Subcutaneous abdominal adipose tissue (tissue), 5 donors: ENCODE results near the gene TADA2B.
"Not testable (repeated sequence)": the region's sequence is repeated elsewhere in the genome, so short reads cannot be mapped to it uniquely, and the experiment has no call there.

Source experiments
- H3K27ac ChIP-seq: one replicate; pipeline ENCODE4 v1.7.0; 2013; ENCODE audit warnings: low read depth, mild to moderate bottlenecking, inconsistent platforms, low read length, moderate library complexity
- H3K27me3 ChIP-seq, 5 donors: one replicate each; pipeline ENCODE4 v1.7.0; 2013; ENCODE audit warnings: low read length in 5 of 5, inconsistent platforms in 1 of 5; ENCODE audit not compliant: control insufficient read depth in 5 of 5, insufficient read depth in 4 of 5
- H3K36me3 ChIP-seq, 5 donors: one replicate each; pipeline ENCODE4 v1.7.0; 2013; ENCODE audit warnings: low read length in 5 of 5; ENCODE audit not compliant: control insufficient read depth in 5 of 5, insufficient read depth in 5 of 5
- H3K4me1 ChIP-seq, 5 donors: one replicate each; pipeline ENCODE4 v1.7.0; 2013; ENCODE audit warnings: low read length in 5 of 5, mild to moderate bottlenecking in 3 of 5, moderate library complexity in 1 of 5; ENCODE audit not compliant: control insufficient read depth in 5 of 5, insufficient read depth in 5 of 5
- H3K4me3 ChIP-seq, 5 donors: one replicate each; pipeline ENCODE4 v1.7.0; 2013; ENCODE audit warnings: low read length in 5 of 5, low read depth in 1 of 5
- H3K9ac ChIP-seq, 5 donors: one replicate each; pipeline ENCODE4 v1.7.0; 2013; ENCODE audit warnings: low read length in 5 of 5, mild to moderate bottlenecking in 4 of 5, moderate library complexity in 3 of 5
- H3K9me3 ChIP-seq, 5 donors: one replicate each; pipeline ENCODE4 v1.7.0; 2013; ENCODE audit warnings: low read length in 5 of 5; ENCODE audit not compliant: control insufficient read depth in 5 of 5
- donor health status: healthy.
- donor health status: healthy.
- donor health status: healthy.
- donor health status: healthy.
- donor health status: healthy.

Gene TADA2B

DNA sequence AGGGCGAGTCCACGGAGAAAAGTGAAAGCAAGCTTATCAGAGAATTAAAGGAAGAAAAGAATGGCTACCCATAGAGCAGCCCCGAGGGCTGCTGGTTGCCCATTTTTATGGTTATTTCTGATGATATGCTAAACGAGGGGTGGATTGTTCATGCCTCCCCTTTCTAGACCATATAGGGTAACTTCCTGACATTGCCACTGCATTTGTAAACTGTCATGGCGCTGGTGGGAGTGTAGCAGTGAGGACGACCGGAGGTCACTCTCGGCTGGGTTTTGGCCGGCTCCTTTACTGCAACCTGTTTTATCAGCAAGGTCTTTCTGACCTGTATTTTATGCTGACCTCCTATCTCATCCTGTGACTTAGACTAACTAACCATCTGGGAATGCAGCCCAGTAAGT, 41.4 kb downstream of the TADA2B start:
- H3K36me3 ChIP-seq, H3K27ac ChIP-seq, H3K4me1 ChIP-seq, H3K9me3 ChIP-seq, H3K9ac ChIP-seq: not testable (repeated sequence)
- Histone ChIP-seq H3K27me3 (peaks cover 2 to 18% (median 11%) of the 10 kb centered on the region in 5 donors), H3K4me3 (peak overlapping the region in 3 of 5 donors; percentile 4 to 42 (median 28))

DNA sequence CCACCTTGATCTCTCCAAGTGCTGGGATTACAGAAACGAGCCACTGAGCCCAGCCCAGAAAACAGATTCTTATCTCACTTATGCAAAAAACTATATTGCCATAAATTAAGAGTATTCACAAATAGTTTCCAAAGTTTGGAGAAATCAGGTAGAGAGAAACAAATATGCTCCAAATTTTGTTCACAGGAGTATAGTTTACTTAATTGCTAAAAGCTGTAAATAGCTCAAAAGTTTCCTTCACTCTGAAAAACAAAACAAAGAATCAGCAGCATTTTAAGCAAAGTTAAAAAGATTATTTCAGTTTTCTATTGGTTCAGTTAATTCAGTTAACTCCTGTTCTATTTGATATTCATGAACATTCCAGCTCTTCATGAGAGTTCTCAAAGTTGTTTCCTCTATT, 43.2 kb downstream of the TADA2B start:
- Histone ChIP-seq H3K9ac (no peak overlapping the region), H3K27me3 (peaks cover 2 to 18% (median 11%) of the 10 kb centered on the region in 5 donors), H3K9me3 (peaks cover 0 to 4% (median 0%) of the 10 kb centered on the region in 5 donors), H3K27ac (no peak overlapping the region), H3K36me3 (no peaks in the 10 kb centered on the region), H3K4me1 (no peaks in the 10 kb centered on the region), H3K4me3 (no peak overlapping the region)

DNA sequence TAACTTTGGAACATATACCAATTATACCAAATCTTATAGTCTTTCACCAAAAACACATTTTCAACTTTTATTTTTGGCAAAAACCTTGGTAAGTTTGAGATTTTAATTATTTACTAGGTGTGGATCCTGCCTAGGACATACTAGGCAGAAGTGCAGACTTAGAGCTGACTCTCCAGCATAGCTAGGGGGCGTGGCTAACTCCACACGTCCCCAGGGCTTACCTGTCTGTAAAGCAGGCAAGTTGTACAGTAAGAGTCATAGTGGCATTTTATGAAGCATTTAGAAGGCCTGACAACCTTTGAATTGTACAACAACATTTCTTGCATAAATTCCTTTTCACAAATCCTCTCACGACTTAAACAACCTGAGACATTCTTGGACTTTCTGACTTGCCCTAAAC, 43.9 kb downstream of the TADA2B start:
- peaks cover 0 to 4% (median 0%) of the 10 kb centered on the region in 5 donors for H3K9me3 ChIP-seq
- H3K27me3 ChIP-seq = peaks cover 2 to 18% (median 11%) of the 10 kb centered on the region in 5 donors
- H3K36me3 ChIP-seq = no peaks in the 10 kb centered on the region
- H3K9ac ChIP-seq = no peak overlapping the region
- no peak overlapping the region for H3K27ac ChIP-seq
- H3K4me1 ChIP-seq = no peaks in the 10 kb centered on the region
- no peak overlapping the region for H3K4me3 ChIP-seq

DNA sequence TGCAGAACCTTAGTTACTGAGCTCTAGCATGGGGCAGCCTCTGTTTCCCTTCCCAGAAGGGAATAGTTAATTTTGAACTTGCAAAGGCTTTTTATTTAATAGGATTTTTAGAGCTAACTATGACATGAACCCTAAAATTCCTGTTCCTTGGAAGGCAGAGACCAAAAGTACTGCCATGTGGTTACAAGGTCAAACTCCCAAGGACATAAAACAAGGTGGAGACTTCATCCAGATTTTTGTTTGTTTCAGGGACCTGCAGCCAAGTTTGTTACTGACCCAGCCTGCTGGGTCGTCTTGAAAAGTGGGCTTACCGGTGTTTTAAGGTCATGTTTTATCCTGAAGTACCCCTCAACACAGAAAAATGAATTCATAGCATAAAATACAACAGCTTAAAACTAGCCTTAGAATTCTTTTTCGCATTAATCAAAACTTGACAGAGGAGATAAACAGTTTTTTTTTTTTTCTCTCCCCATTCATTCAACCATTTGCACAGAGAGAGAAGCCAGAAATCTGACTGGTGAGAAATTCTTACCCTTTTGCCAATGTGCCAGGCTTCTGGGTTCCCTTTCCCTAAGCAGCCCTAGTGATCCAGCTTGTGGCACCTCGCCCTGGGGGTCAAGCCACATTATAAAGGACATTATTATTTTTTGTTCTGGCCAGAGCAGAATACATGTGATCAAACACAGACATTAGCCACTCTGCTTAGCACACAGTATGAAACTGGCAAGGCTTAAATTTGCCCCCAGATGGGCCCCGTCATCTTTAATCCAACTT, 46.2 kb downstream of the TADA2B start:
- H3K9ac ChIP-seq = no peak overlapping the region
- no peaks in the 10 kb centered on the region for H3K4me1 ChIP-seq
- peaks cover 0 to 6% (median 2%) of the 10 kb centered on the region in 5 donors for H3K27me3 ChIP-seq
- H3K4me3 ChIP-seq = no peak overlapping the region
- no peak overlapping the region for H3K27ac ChIP-seq
- H3K9me3 ChIP-seq = peaks cover 0 to 4% (median 0%) of the 10 kb centered on the region in 5 donors
- H3K36me3 ChIP-seq = no peaks in the 10 kb centered on the region

DNA sequence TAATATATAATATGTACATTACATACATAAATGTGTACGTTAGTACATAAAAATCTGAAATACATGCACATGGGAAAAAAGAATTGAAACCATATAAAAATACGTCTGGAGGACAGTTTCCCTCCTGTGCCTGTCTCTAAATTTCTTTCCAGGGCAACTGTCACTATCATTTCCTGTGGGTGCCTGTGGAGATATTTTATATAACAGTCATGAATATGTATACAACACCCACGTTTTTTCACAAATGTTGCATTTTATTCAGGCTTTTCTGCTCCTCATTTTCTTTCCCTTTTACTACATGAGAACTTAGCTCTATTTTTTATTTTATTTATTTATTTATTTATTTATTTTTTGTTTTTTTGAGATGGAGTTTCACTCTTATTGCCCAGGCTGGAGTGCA, 48.9 kb downstream of the TADA2B start:
- Histone ChIP-seq H3K9ac (no peak overlapping the region), H3K27me3 (peaks cover 0 to 5% (median 0%) of the 10 kb centered on the region in 5 donors), H3K27ac (no peak overlapping the region), H3K4me1 (no peaks in the 10 kb centered on the region), H3K4me3 (no peak overlapping the region), H3K9me3 (peaks cover 0 to 2% (median 0%) of the 10 kb centered on the region in 5 donors), H3K36me3 (no peaks in the 10 kb centered on the region)

DNA sequence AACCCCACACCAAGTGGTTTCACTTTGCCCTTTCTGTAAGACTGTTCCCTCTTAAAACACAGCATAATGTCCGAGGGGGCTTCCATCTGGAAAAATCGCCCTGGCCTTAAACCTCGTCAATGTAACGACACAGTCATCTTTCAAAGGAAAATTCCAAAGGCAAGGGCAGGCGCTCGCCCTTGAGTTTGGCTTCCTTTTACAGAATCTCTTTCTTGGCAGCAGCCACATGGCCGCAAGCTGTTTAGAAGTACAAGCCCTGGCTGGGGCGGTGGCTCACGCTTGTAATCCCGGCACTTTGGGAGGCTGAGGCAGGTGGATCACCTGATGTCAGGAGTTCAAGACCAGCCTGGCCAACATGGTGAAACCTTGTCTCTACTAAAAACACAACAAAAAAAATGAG, 51.7 kb downstream of the TADA2B start:
- H3K27me3 ChIP-seq = peaks cover 0 to 5% (median 0%) of the 10 kb centered on the region in 5 donors
- H3K36me3 ChIP-seq = no peaks in the 10 kb centered on the region
- no peak overlapping the region for H3K4me3 ChIP-seq
- no peak overlapping the region for H3K27ac ChIP-seq
- H3K9me3 ChIP-seq = no peaks in the 10 kb centered on the region
- H3K4me1 ChIP-seq = no peaks in the 10 kb centered on the region
- no peak overlapping the region for H3K9ac ChIP-seq

DNA sequence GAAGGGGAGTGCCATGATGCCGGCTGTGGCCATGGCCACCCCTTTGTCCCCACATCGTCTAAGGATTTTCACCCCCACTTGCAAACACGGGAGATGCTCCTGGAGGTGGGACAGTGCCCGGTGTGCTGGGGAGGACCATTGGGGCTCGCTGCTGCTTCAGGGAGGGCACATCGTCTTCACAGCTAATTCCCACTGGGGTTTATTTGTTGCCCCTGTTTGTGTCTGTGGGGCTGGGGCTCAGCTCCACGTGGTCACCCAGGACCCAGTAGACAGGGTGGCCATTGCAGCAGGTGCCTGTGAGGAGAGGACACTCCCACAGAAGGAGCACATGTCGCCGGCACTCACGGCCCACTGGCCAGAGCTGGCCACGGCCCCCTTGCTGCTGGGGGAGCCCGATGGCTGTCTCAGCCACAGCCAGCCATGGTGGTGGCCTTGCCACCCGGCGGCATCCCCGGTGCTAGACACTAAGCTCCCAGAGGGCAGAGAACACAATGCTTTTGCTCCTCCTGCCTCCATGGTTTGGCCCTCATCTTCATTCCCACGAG, 52.5 kb downstream of the TADA2B start:
- H3K9me3 ChIP-seq = no peaks in the 10 kb centered on the region
- H3K9ac ChIP-seq = no peak overlapping the region
- no peak overlapping the region for H3K4me3 ChIP-seq
- H3K27ac ChIP-seq = no peak overlapping the region
- H3K4me1 ChIP-seq = no peaks in the 10 kb centered on the region
- H3K27me3 ChIP-seq = peaks cover 0 to 5% (median 0%) of the 10 kb centered on the region in 5 donors
- H3K36me3 ChIP-seq = no peaks in the 10 kb centered on the region

DNA sequence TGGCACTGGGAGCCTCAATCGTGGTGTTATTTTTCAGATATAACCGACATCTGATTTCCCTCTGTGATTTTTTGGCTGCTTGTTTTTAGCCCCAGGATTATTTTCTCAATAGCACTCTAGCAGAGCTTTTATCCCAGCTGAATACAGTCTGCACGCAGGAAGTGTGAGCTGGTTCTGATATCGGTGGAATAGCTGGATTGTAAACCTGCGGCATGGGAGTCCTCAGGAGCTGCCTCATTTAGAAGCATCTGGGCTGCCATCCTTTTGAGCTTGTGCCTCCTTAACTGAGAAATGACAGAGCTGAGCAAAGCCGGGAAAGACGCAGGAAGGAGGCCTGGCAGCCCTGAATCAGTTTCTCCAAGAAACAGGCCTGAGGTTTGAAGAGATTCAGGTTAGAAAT, 53.1 kb downstream of the TADA2B start:
- Histone ChIP-seq H3K36me3 (no peaks in the 10 kb centered on the region), H3K9ac (no peak overlapping the region), H3K4me3 (no peak overlapping the region), H3K4me1 (no peaks in the 10 kb centered on the region), H3K27ac (no peak overlapping the region), H3K9me3 (no peaks in the 10 kb centered on the region), H3K27me3 (peaks cover 0 to 5% (median 0%) of the 10 kb centered on the region in 5 donors)

DNA sequence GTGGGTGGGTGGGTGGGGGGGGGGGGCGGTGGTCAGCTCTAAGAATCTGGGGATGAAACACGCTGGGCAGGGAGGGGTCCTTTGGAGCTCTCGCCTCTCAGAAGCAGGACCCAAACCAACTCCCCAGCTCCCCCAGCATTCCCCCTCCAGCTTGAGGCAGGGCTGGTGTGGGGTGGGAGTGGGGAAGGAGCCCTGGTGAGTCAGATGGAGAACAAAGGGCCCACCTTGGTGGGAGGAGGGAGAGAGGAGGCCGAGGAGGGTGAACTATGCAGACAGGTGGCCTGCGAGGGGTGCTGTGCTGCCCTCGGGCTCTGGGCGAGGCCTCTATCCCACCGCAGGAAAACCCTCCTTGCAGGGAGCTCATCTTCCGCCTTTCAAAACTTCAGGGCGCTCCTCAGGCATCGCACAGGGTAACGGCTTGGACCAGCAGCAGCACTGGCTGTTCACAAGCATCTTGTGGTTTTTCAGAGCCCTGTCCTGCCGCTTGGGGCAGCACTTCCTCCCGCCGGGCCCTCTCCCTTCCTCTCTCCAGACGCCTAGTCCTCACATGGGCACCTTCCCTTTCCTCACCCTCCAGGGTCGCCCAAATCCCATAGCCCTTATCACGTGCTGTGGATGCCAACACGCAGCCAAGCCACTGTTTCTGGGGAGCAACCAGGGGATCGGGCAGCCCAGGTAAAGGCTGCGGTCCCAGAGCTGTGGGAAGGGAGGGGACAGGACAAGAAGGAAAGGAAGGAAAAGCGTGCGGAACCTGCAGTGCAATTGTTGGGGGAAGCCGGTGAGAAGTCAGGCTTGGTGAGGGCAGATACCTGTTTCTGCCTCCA, 58.7 kb downstream of the TADA2B start:
- H3K4me3 ChIP-seq = peak overlapping the region; percentile 70 to 86 (median 73)
- no peaks in the 10 kb centered on the region for H3K27me3 ChIP-seq
- no peaks in the 10 kb centered on the region for H3K9me3 ChIP-seq
- H3K36me3 ChIP-seq = no peaks in the 10 kb centered on the region
- peak overlapping the region in 2 of 5 donors; percentile 38 to 42 for H3K9ac ChIP-seq
- H3K4me1 ChIP-seq = peaks cover 3 to 24% (median 23%) of the 10 kb centered on the region in 5 donors
- no peak overlapping the region for H3K27ac ChIP-seq

DNA sequence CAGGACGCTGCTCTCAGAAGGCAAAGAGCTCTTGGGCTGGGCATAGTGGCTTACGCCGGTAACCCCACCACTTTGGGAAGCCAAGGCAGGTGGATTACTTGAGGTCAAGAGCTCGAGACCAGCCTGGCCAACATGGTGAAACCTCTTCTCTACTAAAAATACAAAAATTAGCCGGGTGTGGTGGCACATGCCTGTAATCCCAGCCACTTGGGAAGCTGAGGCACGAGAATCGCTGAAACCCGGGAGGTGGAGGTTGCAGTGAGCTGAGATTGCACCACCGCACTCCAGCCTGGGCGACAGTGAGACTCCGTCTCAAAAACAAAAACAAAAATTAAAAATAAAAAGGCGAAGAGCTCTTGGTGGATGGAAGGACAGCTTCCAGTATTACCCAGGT, 59.3 kb downstream of the TADA2B start:
- Histone ChIP-seq H3K4me1 (peaks cover 3 to 24% (median 23%) of the 10 kb centered on the region in 5 donors), H3K9ac (peak overlapping the region in 4 of 5 donors; percentile 46 to 86 (median 84)), H3K4me3 (peak overlapping the region; percentile 70 to 86 (median 73))
- H3K36me3 ChIP-seq, H3K27me3 ChIP-seq, H3K9me3 ChIP-seq, H3K27ac ChIP-seq: not testable (repeated sequence)
